Measurements from ENCODE around the gene CACHD1.

Gene CACHD1

DNA sequence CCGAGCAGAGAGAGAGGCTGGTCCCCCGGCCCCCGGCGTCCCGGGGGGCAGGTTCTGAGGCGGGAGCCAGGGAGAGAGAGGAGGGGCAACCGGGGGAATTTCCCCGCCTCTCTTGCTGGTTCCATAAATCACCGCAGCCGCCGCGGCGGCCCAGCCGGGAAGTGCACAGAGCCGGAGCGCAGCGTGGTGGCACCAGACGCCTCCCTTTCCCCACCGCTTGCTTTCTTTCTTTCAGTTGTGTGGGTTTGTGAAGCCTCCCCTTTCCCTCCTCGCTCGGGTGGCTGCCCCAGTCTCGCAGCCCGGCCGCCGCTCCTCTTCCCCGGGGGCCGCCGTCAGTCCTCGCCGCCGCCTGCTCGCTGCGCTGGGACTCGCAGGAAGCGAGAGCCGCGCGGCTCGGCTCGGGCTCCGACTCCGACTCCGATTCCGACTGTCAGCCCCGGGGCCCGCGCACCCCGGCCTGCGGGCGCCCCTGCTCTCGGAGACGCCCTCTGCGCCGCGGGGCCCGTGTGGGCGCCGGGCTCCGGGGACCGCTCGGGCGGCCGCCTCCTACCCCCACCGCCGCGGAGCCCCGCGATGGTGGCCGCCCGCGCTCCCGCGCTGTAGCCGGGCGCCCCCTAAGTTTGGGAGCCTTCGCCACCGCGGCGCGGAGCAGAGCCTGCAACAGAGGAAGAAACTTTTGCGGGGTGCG is at the start of gene CACHD1:
TSS of gene CACHD1 (plus strand) at position 153 of the 688 bp plus-strand sequence. CDS start 616 bp downstream, outside the sequence.
- TF ChIP-seq, protein P1, sequence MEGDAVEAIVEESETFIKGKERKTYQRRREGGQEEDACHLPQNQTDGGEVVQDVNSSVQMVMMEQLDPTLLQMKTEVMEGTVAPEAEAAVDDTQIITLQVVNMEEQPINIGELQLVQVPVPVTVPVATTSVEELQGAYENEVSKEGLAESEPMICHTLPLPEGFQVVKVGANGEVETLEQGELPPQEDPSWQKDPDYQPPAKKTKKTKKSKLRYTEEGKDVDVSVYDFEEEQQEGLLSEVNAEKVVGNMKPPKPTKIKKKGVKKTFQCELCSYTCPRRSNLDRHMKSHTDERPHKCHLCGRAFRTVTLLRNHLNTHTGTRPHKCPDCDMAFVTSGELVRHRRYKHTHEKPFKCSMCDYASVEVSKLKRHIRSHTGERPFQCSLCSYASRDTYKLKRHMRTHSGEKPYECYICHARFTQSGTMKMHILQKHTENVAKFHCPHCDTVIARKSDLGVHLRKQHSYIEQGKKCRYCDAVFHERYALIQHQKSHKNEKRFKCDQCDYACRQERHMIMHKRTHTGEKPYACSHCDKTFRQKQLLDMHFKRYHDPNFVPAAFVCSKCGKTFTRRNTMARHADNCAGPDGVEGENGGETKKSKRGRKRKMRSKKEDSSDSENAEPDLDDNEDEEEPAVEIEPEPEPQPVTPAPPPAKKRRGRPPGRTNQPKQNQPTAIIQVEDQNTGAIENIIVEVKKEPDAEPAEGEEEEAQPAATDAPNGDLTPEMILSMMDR (conservative IDR thresholded peaks at IDR 0.05; ENCODE audit: low read depth, low read length) = peak; percentile 51
- DNase-seq (ENCODE audit: low read depth) = peak; percentile 51
- H3K4me3 ChIP-seq (ENCODE audit: low read length) = peak within 1 kb of the TSS; percentile 84

DNA sequence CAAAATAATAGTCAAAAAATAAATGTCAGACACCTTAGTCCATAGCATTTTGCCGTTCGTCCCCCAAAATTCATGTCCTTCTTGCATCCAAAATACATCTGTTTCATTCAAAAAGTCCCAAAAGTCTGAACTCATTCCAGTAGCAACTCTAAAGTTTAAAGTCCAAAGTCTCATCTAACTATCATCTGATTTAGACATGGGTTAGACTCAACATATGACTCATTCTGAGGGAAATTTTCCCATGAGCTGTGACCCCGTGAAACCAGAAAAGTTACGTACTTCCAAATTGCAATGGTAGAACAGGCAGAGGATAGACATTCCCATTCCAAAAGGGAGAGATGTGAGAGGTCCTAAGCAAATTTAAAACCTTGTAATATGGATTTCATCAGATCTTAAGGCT is 48.6 kb upstream of the CACHD1 start:
- TF ChIP-seq, protein P1 (conservative IDR thresholded peaks at IDR 0.05; ENCODE audit: low read depth, low read length) = no peak
- no peak for DNase-seq (ENCODE audit: low read depth)
- no peak overlapping the region for H3K4me3 ChIP-seq (ENCODE audit: low read length)

DNA sequence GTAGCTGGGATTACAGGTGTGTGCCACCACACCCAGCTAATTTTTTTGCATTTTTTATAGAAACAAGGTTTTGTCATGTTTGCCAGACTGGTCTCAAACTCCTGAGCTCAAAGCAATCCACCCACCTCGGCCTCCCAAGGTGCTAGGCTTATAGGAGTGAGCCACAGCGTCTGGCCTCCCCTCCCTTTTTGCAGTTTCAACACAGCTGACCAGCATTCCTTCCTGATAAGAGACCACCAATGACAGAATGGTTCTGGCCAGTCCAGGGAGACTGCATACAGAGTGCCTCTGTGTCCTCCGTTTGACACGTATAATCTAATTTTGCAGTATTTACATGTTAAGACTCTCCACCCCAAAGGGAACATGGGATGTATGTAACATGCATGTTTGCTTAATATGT is 46.4 kb upstream of the CACHD1 start:
- TF ChIP-seq, protein P1 (conservative IDR thresholded peaks at IDR 0.05; ENCODE audit: low read depth, low read length) = no peak
- no peak for DNase-seq (ENCODE audit: low read depth)
- H3K4me3 ChIP-seq (ENCODE audit: low read length) = no peak overlapping the region

DNA sequence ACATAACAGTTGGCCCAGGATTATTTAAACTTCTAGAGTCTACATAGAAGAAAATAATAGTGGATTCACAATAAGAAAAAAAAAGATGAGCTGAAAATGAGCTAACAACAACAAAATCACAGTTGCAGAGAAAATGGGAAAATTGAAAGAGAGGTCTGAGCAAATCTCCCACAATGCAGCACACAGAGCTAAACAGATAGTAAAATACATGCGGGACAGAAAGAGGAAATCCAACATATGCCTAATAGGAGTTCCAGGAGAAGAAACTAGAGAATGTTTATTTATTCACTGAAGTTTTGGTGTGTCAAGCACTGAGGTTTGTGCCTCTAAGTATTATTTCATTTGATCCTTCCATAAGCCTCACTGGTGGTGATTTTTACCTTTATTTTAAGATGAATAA is 45.5 kb upstream of the CACHD1 start:
- H3K4me3 ChIP-seq (ENCODE audit: low read length) = no peak overlapping the region
- TF ChIP-seq, protein P1 (conservative IDR thresholded peaks at IDR 0.05; ENCODE audit: low read depth, low read length) = no peak
- no peak for DNase-seq (ENCODE audit: low read depth)

DNA sequence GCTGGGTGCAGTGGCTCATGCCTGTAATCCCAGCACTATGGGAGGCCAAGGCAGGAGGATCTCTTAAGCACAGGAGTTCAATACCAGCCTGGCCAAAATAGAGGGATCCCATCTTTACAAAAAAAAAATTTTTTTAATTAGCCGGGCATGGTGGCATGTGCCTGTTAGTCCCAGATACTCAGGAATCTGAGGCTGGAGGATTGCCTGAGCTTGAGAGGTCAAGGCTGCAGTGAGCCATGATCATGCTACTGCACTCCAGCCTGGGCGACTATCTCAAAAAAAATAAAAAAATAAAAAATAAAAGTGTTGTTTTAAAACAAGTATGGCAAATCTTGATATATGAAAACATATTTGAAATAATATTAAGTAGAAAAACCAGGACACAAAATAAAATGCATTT is 44.4 kb upstream of the CACHD1 start:
- H3K4me3 ChIP-seq (ENCODE audit: low read length) = no peak overlapping the region
- no peak for DNase-seq (ENCODE audit: low read depth)
- TF ChIP-seq, protein P1 (conservative IDR thresholded peaks at IDR 0.05; ENCODE audit: low read depth, low read length) = no peak

DNA sequence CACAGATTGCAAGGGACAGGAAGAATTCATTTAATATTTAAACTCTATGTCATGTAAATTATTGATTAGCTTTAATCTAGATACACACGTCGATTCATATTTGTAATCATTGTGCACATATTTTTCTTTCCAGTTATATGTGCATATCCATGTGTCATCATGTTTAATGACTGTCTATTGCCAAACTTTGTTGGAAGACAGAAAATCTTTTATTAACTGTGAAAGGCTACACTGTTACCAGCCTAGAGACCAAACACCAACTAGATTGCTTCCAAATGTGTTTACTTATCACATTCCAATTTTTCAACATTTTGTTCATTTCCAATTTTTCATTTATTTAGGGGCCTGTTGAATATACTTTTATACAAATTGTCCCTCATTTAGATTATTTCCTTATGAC is 43.2 kb upstream of the CACHD1 start:
- TF ChIP-seq, protein P1 (conservative IDR thresholded peaks at IDR 0.05; ENCODE audit: low read depth, low read length) = no peak
- no peak for DNase-seq (ENCODE audit: low read depth)
- H3K4me3 ChIP-seq (ENCODE audit: low read length) = no peak overlapping the region

DNA sequence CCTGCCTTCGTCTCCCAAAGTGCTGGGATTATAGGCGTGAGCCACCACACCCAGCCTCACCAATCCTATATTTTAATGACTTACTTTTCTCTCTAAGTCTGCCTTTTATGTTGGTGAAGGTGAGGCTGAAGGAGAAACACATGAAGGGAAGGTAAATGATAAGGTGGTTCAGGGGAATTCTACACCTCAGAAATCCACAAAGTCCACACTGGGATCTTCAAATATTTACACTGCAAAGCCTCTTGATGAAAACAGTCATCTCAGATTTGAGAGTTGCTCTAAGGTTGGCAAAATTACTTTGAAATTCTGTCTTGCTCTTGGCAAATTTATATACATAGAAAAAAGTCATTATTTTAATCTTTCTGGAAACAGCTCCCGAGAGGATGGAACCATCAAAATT is 42.0 kb upstream of the CACHD1 start:
- no peak overlapping the region for H3K4me3 ChIP-seq (ENCODE audit: low read length)
- no peak for DNase-seq (ENCODE audit: low read depth)
- TF ChIP-seq, protein P1 (conservative IDR thresholded peaks at IDR 0.05; ENCODE audit: low read depth, low read length) = no peak

Measured in retinal pigment epithelial cell (primary cell).